Psoas muscle (tissue), 8 donors: ENCODE data around the gene MMP24OS. TPM values are rescaled to one million over a fixed set of nuclear protein-coding genes. Genes with fewer than 3 reads are reported as not detected.

Source experiments
- ATAC-seq, 4 donors: fragments of 200-7000 bp; cut with Tn5 transposase; one replicate each; pipeline ENCODE4 v1.9.1; 2020; ENCODE audit warnings: moderate library complexity in 3 of 4, mild to moderate bottlenecking in 2 of 4
- DNase-seq, 2 donors: peaks; one replicate each; pipeline ENCODE4 v3.0.0-alpha.2; 2020
- H3K27ac ChIP-seq: fragments of 200-600 bp; one replicate; pipeline ENCODE4 v1.8.0; 2022
- H3K27me3 ChIP-seq, 3 donors: fragments of 200-600 bp in 1 of 3; one replicate each; pipeline versions ENCODE4 v1.6.1 to v1.8.0; 2013 to 2022; ENCODE audit warnings: low read length in 2 of 3, mild to moderate bottlenecking in 2 of 3, moderate library complexity in 1 of 3; ENCODE audit not compliant: insufficient read depth in 3 of 3
- H3K36me3 ChIP-seq, 2 donors: fragments of 200-600 bp in 1 of 2; one replicate each; pipeline versions ENCODE4 v1.6.1 to v1.8.0; 2013 to 2022; ENCODE audit warnings: low read depth in 1 of 2, mild to moderate bottlenecking in 1 of 2, moderate library complexity in 1 of 2; ENCODE audit not compliant: insufficient read depth in 1 of 2
- H3K4me1 ChIP-seq: fragments of 200-600 bp; one replicate; pipeline ENCODE4 v1.8.0; 2022
- H3K4me3 ChIP-seq: fragments of 200-600 bp; one replicate; pipeline ENCODE4 v1.8.0; 2022; ENCODE audit warnings: mild to moderate bottlenecking
- H3K9me3 ChIP-seq: fragments of 200-600 bp; one replicate; pipeline ENCODE4 v1.8.0; 2022
- WGBS, 3 donors: extraction: QIAGEN DNeasy Blood & Tissue Kit; methylation state at CpG; one replicate each; pipeline versions ENCODE4 v1.1.6 to v1.1.7; 2013; 5-methylcytosine and 5-hydroxymethylcytosine counted together
- intact Hi-C, 2 donors: fragments of 100-400 bp; cut with DNase I; formaldehyde crosslinking; loops; one replicate each; pipeline versions ENCODE4 v1.11.0 to v1.14.2; 2022
- polyA plus RNA-seq, 3 donors: library from polyadenylated mRNA; stranded (reverse); fragments of 200-250 nt; gene quantifications; one replicate each; pipeline ENCODE4 v1.2.3, GENCODE V29; 2013
- total RNA-seq, 4 donors: library from RNA; stranded (reverse); fragmentation: NEBNext Ultra II Directional in 2 of 4; extraction: Animal tissue kit (Norgen Biotek cat#: 25700) in 2 of 4; gene quantifications; one replicate each; pipeline versions ENCODE4 v1.2.1 to v1.2.4, GENCODE V29; 2021 to 2023
- TF ChIP-seq, protein P1 (sequence below): fragments of 200-600 bp; IDR thresholded peaks from one replicate; pipeline ENCODE4 v1.8.0; 2022; ENCODE audit warnings: antibody characterized with exemption
- donor health status: healthy with polysubstance abuse.
- donor health status: DM: no; HTN: no; CAD: no; lungs with moderate emphysema.
- donor health status: Bipolar disorder and iron deficiency.
- donor health status: healthy.
- donor health status: DM: yes; HTN: yes; CAD: no.
- donor health status: DM: no; HTN: no; CAD: no.
- donor health status: DM: no; HTN: no; CAD: no.
- donor health status: DM: yes; HTN: yes; CAD: no.

The MMP24OS gene
- total and polyA plus RNA-seq, 7 donors = 10.4 to 40.6 (median 25.1) TPM

- 41 to 47% (median 43%) methylated on average over 19 of the region's 19 CpGs for WGBS, 3 donors
- ATAC-seq (peak; percentile 3 to 7 (median 4)), DNase-seq (no peak)
- Histone ChIP-seq H3K4me3 (peak overlapping the region; percentile 82), H3K4me1 (peaks cover 11% of the 10 kb centered on the region), H3K9me3 (no peaks in the 10 kb centered on the region), H3K27me3 (no peaks in the 10 kb centered on the region), H3K36me3 (peaks cover 0 to 28% of the 10 kb centered on the region in 2 donors), H3K27ac (peak overlapping the region; percentile 82)
- TF ChIP-seq, protein P1, sequence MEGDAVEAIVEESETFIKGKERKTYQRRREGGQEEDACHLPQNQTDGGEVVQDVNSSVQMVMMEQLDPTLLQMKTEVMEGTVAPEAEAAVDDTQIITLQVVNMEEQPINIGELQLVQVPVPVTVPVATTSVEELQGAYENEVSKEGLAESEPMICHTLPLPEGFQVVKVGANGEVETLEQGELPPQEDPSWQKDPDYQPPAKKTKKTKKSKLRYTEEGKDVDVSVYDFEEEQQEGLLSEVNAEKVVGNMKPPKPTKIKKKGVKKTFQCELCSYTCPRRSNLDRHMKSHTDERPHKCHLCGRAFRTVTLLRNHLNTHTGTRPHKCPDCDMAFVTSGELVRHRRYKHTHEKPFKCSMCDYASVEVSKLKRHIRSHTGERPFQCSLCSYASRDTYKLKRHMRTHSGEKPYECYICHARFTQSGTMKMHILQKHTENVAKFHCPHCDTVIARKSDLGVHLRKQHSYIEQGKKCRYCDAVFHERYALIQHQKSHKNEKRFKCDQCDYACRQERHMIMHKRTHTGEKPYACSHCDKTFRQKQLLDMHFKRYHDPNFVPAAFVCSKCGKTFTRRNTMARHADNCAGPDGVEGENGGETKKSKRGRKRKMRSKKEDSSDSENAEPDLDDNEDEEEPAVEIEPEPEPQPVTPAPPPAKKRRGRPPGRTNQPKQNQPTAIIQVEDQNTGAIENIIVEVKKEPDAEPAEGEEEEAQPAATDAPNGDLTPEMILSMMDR = no peak
- intact Hi-C loops = loop anchor here in 1 of 2 donors (5.0 kb wide), 1 partner anchor 167 kb away; no protein-coding TSS in a partner anchor
Measured at GRCh38 chr20:35284992-35285805, 7.3 kb upstream of the MMP24OS start.

GRCh38 chr20:35284267-35284991 lies 6.5 kb upstream of the MMP24OS start, which contains the start of gene EIF6:
Gene EIF6 (minus strand): TSS chr20:35284772. CDS start chr20:35284487, 285 bp downstream.
- Histone ChIP-seq H3K27me3 (no peaks in the 10 kb centered on the region), H3K9me3 (no peaks in the 10 kb centered on the region), H3K27ac (peak within 1 kb of the TSS; percentile 82), H3K4me1 (peaks cover 11% of the 10 kb centered on the region), H3K36me3 (peaks cover 2 to 36% of the 10 kb centered on the region in 2 donors), H3K4me3 (peak within 1 kb of the TSS; percentile 82)
- TF ChIP-seq, protein P1 = no peak
- ATAC-seq (peak; percentile 90 to 96 (median 92)), DNase-seq (peak; percentile 86 to 92)
- intact Hi-C loops = no loop called here
- WGBS, 3 donors = 0 to 1% (median 0%) methylated on average over 50 to 61 of the region's 61 CpGs

- no peaks in the 10 kb centered on the region for H3K9me3 ChIP-seq
- ATAC-seq (no peak), DNase-seq (no peak)
- peak overlapping the region; percentile 82 for H3K4me3 ChIP-seq
- intact Hi-C loops = no loop called here
- 20 to 23% (median 20%) methylated on average over 24 of the region's 24 CpGs for WGBS, 3 donors
- H3K4me1 ChIP-seq = peaks cover 11% of the 10 kb centered on the region
- peaks cover 2 to 43% of the 10 kb centered on the region in 2 donors for H3K36me3 ChIP-seq
- TF ChIP-seq, protein P1 = no peak
- H3K27me3 ChIP-seq = no peaks in the 10 kb centered on the region
- peak overlapping the region; percentile 82 for H3K27ac ChIP-seq
Measured at GRCh38 chr20:35283441-35284266, 5.7 kb upstream of the MMP24OS start.

DNA sequence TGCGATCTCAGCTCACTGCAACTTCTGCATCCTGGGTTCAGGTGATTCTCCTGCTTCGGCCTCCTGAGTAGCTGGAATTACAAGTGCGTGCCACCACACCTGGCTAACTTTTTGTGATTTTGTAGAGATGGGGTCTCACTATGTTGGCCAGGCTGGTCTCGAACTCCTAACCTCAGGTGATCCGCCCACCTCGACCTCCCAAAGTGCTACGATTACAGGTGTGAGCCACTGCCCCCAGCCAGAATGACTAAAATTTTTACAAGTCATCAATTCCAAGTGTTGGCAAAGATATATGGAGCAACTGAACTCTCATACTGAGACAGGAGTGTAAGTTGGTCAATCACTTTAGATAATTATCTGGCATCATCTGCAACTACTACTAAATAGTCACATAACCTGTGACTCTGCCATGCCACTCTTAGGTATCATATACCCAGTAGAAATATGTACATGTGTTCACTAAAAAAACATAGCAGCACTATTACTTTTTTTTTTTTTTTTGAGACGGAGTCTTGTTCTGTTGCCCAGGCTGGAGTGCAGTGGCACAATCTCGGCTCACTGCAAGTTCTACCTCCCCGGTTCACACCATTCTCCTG lies 3.7 kb upstream of the MMP24OS start:
- no peak for ATAC-seq
- Histone ChIP-seq H3K4me1 (peaks cover 16% of the 10 kb centered on the region), H3K9me3 (no peaks in the 10 kb centered on the region), H3K27ac (no peak overlapping the region), H3K27me3 (no peaks in the 10 kb centered on the region), H3K4me3 (no peak overlapping the region), H3K36me3 (peaks cover 2 to 49% of the 10 kb centered on the region in 2 donors)
- TF ChIP-seq, protein P1 = no peak
- no peak for DNase-seq
- 94 to 98% (median 97%) methylated on average over 8 to 10 of the region's 10 CpGs for WGBS, 3 donors
- intact Hi-C loops = no loop called here
